ENCODE data around the gene HCRT. TPM values are rescaled to one million over a fixed set of nuclear protein-coding genes. Genes with fewer than 3 reads are reported as not detected.

HCRT gene
- not detected in 2 replicates for total RNA-seq

GRCh38 chr17:42184713-42185620 is at the start of gene HCRT:
Gene HCRT (minus strand): TSS chr17:42185452. CDS start chr17:42185365, 87 bp downstream.

GRCh38 chr17:42193969-42194899 is 9.0 kb upstream of the HCRT start, which contains the start of gene GHDC:
Gene GHDC (minus strand): TSS chr17:42194494. CDS start chr17:42193581, 913 bp downstream.

GRCh38 chr17:42180922-42181850 is 4.1 kb downstream of the HCRT start, which contains the start of gene KCNH4:
Gene KCNH4 (minus strand): TSS chr17:42181142. CDS start chr17:42180945, 197 bp downstream.

Other genes starting within 250 kb of the HCRT start
- gene CNP, start 218.7 kb downstream of the HCRT start, total RNA-seq, result 81.4 and 83.9 TPM in 2 replicates
- gene DNAJC7, start 168.0 kb downstream of the HCRT start, total RNA-seq, result 65.2 and 68.0 TPM in 2 replicates
- gene NKIRAS2, start 165.4 kb downstream of the HCRT start, total RNA-seq, result 56.2 and 69.4 TPM in 2 replicates
- gene C17orf113, start 134.9 kb downstream of the HCRT start, total RNA-seq, result 0.07 and 0.20 TPM in 2 replicates
- gene ZNF385C, start 87.0 kb downstream of the HCRT start, total RNA-seq, result not detected in 2 replicates
- gene DHX58, start 72.7 kb downstream of the HCRT start, total RNA-seq, result 15.4 and 17.7 TPM in 2 replicates
- 11.3 and 14.1 TPM in 2 replicates for gene KAT2A, start 64.1 kb downstream of the HCRT start, total RNA-seq
- gene HSPB9, start 62.6 kb downstream of the HCRT start, total RNA-seq, result not detected in 2 replicates
- 187 and 191 TPM in 2 replicates for gene RAB5C, start 30.5 kb downstream of the HCRT start, total RNA-seq
- 0.07 and 0.15 TPM in 2 replicates for gene KCNH4, start 4.3 kb downstream of the HCRT start, total RNA-seq
- gene GHDC, start 9.0 kb upstream of the HCRT start, total RNA-seq, result 10.9 and 19.9 TPM in 2 replicates
- gene STAT5B, start 90.9 kb upstream of the HCRT start, total RNA-seq, result 24.4 and 27.5 TPM in 2 replicates
- 12.4 and 16.0 TPM in 2 replicates for gene STAT5A, start 103.0 kb upstream of the HCRT start, total RNA-seq
- 82.8 and 83.5 TPM in 2 replicates for gene STAT3, start 203.0 kb upstream of the HCRT start, total RNA-seq
- gene CAVIN1, start 237.8 kb upstream of the HCRT start, total RNA-seq, result 888 and 904 TPM in 2 replicates